Panc1 (cell line): Measurements from ENCODE around the gene RIMKLB. TPM values are rescaled to one million over a fixed set of nuclear protein-coding genes. Genes with fewer than 3 reads are reported as not detected.

Experiments
- ATAC-seq: fragments of 200-7000 bp; cut with Tn5 transposase; 2 replicates; pipeline ENCODE4 v1.9.1; 2020; ENCODE audit warnings: mild to moderate bottlenecking, moderate library complexity
- BruUV-seq: library from RNA; stranded (reverse); fragments of 400-500 nt; replicated peaks from 2 replicates; lab custom pipeline; 2021; lab: Mats Ljungman, UMichigan
- CTCF ChIA-PET: fragments of 300-600 bp; sonication (Branson Sonifier 250); formaldehyde crosslinking; loops from one replicate; lab custom pipeline; 2022; ENCODE audit warnings: antibody characterized with exemption; lab: Charles Lee
- POLR2A ChIA-PET: fragments of 300-600 bp; sonication (Branson Sonifier 250); formaldehyde crosslinking; loops from one replicate; lab custom pipeline; 2022; ENCODE audit warnings: antibody characterized with exemption; lab: Charles Lee
- DNase-seq: peaks from one replicate; pipeline ENCODE4 v3.0.0-alpha.2; 2010; ENCODE audit warnings: low read depth, low spot score
- H3K27ac ChIP-seq: 2 replicates; pipeline ENCODE4 v1.5.1; 2011; ENCODE audit warnings: mild to moderate bottlenecking, low read length, inconsistent platforms
- H3K27me3 ChIP-seq: fragments of 200-500 bp; sonication (Bioruptor generic); 2 replicates; pipeline ENCODE4 v1.6.0; 2014; ENCODE audit warnings: low read length, inconsistent platforms; ENCODE audit not compliant: control insufficient read depth, insufficient read depth
- H3K36me3 ChIP-seq: fragments of 200-500 bp; sonication (Bioruptor generic); 2 replicates; pipeline ENCODE4 v1.5.1; 2014; ENCODE audit warnings: inconsistent platforms, mild to moderate bottlenecking, low read length, moderate library complexity; ENCODE audit not compliant: control insufficient read depth, insufficient read depth
- H3K4me1 ChIP-seq: 2 replicates; pipeline ENCODE4 v1.5.1; 2011; ENCODE audit warnings: inconsistent platforms, mild to moderate bottlenecking, low read length, moderate library complexity; ENCODE audit not compliant: control insufficient read depth, insufficient read depth
- H3K4me3 ChIP-seq, 2 experiments: 2 replicates each; pipeline ENCODE4 v1.5.1; 2011 to 2012; ENCODE audit warnings: low read depth in 2 of 2, low read length in 2 of 2, mild to moderate bottlenecking in 2 of 2, inconsistent platforms in 1 of 2, moderate library complexity in 1 of 2
- H3K9me3 ChIP-seq: fragments of 200-500 bp; sonication (Bioruptor generic); 2 replicates; pipeline ENCODE4 v1.5.1; 2014; ENCODE audit warnings: low read depth, mild to moderate bottlenecking, inconsistent platforms, low read length, moderate library complexity; ENCODE audit not compliant: control insufficient read depth, insufficient read depth
- CTCF ChIP-seq: fragments of 450-650 bp; IDR thresholded peaks from 2 replicates; pipeline ENCODE4 v1.5.1; 2017; ENCODE audit warnings: mild to moderate bottlenecking
- POLR2AphosphoS5 ChIP-seq: IDR thresholded peaks from 2 replicates; pipeline ENCODE4 v1.6.1; 2012; ENCODE audit warnings: mild to moderate bottlenecking, low read depth, low read length, moderate library complexity
- REST ChIP-seq, 2 experiments: IDR thresholded peaks; 2 replicates each; pipeline ENCODE4 v1.6.1; 2011 to 2012; ENCODE audit warnings: low read depth in 2 of 2, control low read depth in 1 of 2, low read length in 1 of 2, mild to moderate bottlenecking in 1 of 2, moderate library complexity in 1 of 2; ENCODE audit not compliant: insufficient read depth in 1 of 2
- SIN3A ChIP-seq: IDR thresholded peaks from 2 replicates; pipeline ENCODE4 v1.6.1; 2012; ENCODE audit warnings: low read depth, mild to moderate bottlenecking, low read length, moderate library complexity, borderline replicate concordance; ENCODE audit not compliant: insufficient read depth
- TCF7L2 ChIP-seq: IDR thresholded peaks from 2 replicates; pipeline ENCODE4 v1.6.1; 2011; ENCODE audit warnings: mild to moderate bottlenecking, low read depth, low read length, inconsistent platforms
- in situ Hi-C: cut with HindIII; loops from 2 replicates; pipeline ENCODE4 v1.10.0; 2016; ENCODE audit warnings: low sequenced_read_pairs, low pct_unique_long_range_greater_than_20kb
- intact Hi-C: fragments of 100-400 bp; cut with micrococcal nuclease; formaldehyde crosslinking; loops from one replicate; pipeline ENCODE4 v1.10.0; 2022; ENCODE audit not compliant: unreplicated experiment
- total RNA-seq: library from RNA; stranded (reverse); gene quantifications from one replicate; pipeline ENCODE4 v1.2.1, GENCODE V29; 2021; ENCODE audit not compliant: unreplicated experiment

Gene RIMKLB
- total RNA-seq, 1 experiment from 2014 or later = 17.1 TPM

DNA sequence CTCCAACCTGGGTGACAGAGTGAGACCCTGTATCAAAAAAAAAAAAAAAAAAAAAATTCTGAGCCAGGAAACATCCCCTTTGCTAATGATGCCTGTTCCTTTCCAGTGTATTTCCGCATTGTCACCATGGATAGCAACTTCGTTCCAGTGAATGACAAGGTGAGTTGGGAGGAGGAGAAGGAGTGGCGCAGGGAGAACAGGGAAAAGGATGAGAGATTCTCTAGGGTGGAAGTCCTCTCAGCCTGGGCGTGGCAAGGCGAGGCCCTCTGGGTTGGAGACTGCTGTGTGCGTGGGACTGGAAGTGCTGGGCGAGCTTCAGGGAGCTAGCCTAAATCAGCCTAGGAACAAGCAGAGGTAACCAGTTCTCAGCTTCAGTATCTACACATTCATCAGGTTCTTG, 131.8 kb downstream of the RIMKLB start:
- intact Hi-C loops = no loop called here
- no TSS peak for BruUV-seq
- ChIA-PET POLR2A (no interaction called here), CTCF (no interaction called here)
- Histone ChIP-seq H3K4me1 (no peaks in the 10 kb centered on the region), H3K27ac (no peak overlapping the region), H3K9me3 (no peaks in the 10 kb centered on the region), H3K4me3 (no peak overlapping the region), H3K27me3 (no peaks in the 10 kb centered on the region), H3K36me3 (no peaks in the 10 kb centered on the region)
- in situ Hi-C loops = no loop called here
- no peak for DNase-seq
- ATAC-seq = no peak
- TF ChIP-seq POLR2AphosphoS5 (no peak), SIN3A (no peak), CTCF (no peak), REST (IDR thresholded peaks at IDR 0.05; ENCODE audit: insufficient read depth in 1 of 2, low read depth in 2 of 2, low read length in 1 of 2) (no peak), TCF7L2 (no peak)

DNA sequence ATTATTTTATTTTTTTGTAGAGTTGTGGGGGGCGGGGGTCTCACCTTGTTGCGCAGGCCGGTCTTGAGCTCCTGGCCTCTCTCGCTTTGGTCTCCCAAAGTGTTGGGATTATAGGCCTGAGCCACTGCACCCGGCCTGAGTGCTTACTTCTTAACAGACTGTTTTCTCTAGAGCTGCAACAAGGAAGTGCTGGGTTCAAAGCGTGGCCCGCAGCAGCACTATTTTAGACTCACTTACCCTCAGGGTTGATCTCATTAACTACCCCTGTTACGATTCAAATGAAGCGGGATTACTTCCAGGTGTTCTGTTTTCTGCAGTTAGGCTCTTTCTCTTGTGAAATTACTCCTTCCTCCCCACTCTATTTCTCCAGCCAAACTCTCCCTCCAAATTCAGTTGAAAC, 133.3 kb downstream of the RIMKLB start:
- intact Hi-C loops = no loop called here
- in situ Hi-C loops = no loop called here
- CTCF ChIA-PET = no interaction called here
- DNase-seq (no peak), ATAC-seq (no peak)
- no peaks in the 10 kb centered on the region for H3K9me3 ChIP-seq
- POLR2A ChIA-PET = no interaction called here
- no peaks in the 10 kb centered on the region for H3K27me3 ChIP-seq
- no peak overlapping the region for H3K27ac ChIP-seq
- no peak overlapping the region for H3K4me3 ChIP-seq
- H3K36me3 ChIP-seq = no peaks in the 10 kb centered on the region
- no TSS peak for BruUV-seq
- H3K4me1 ChIP-seq = no peaks in the 10 kb centered on the region
- TF ChIP-seq CTCF (no peak), SIN3A (no peak), POLR2AphosphoS5 (no peak)
